OCI-LY7 (cell line): Measurements from ENCODE around the gene ABCC8. TPM values are rescaled to one million over a fixed set of nuclear protein-coding genes. Genes with fewer than 3 reads are reported as not detected.

ENCODE experiments used
- BruUV-seq: library from RNA; stranded (reverse); fragments of 400-500 nt; replicated peaks from 2 replicates; lab custom pipeline; 2021; lab: Mats Ljungman, UMichigan
- CTCF ChIA-PET: fragments of 300-600 bp; sonication (Branson Sonifier 250); formaldehyde crosslinking; loops from one replicate; lab custom pipeline; 2022; ENCODE audit warnings: antibody characterized with exemption; ENCODE audit not compliant: unreplicated experiment; lab: Charles Lee
- POLR2A ChIA-PET: fragments of 300-600 bp; sonication (Branson Sonifier 250); formaldehyde crosslinking; loops from one replicate; lab custom pipeline; 2022; ENCODE audit warnings: antibody characterized with exemption; lab: Charles Lee
- DNase-seq: peaks from one replicate; pipeline ENCODE4 v3.0.0-alpha.2; 2015; ENCODE audit warnings: low spot score
- H2AFZ ChIP-seq: fragments of 200-600 bp; sonication (generic), shearing (Covaris generic); 2 replicates; pipeline ENCODE4 v1.6.1; 2014; ENCODE audit warnings: mild to moderate bottlenecking, antibody characterized with exemption, low read length, moderate library complexity
- H3K27ac ChIP-seq: fragments of 200-600 bp; sonication (generic); 2 replicates; pipeline ENCODE4 v1.5.1; 2014; ENCODE audit warnings: mixed run types, low read depth, mild to moderate bottlenecking, moderate library complexity, low read length, inconsistent platforms; ENCODE audit not compliant: poor library complexity, severe bottlenecking
- H3K36me3 ChIP-seq: fragments of 200-600 bp; sonication (generic); 2 replicates; pipeline ENCODE4 v1.6.1; 2014; ENCODE audit warnings: mild to moderate bottlenecking, antibody characterized with exemption, low read length, moderate library complexity, mixed read lengths; ENCODE audit not compliant: insufficient read depth
- H3K4me1 ChIP-seq: fragments of 200-600 bp; sonication (generic); 2 replicates; pipeline ENCODE4 v1.5.1; 2014; ENCODE audit warnings: mild to moderate bottlenecking, low read length; ENCODE audit not compliant: insufficient read depth, poor library complexity, severe bottlenecking
- H3K4me2 ChIP-seq: fragments of 200-600 bp; sonication (generic); 2 replicates; pipeline ENCODE4 v1.6.1; 2014; ENCODE audit warnings: mild to moderate bottlenecking, low read length
- H3K4me3 ChIP-seq: fragments of 200-600 bp; sonication (generic); 2 replicates; pipeline ENCODE4 v1.5.1; 2014; ENCODE audit warnings: mild to moderate bottlenecking, low read depth, low read length; ENCODE audit not compliant: poor library complexity, severe bottlenecking
- H3K79me2 ChIP-seq: fragments of 200-600 bp; sonication (generic); 2 replicates; pipeline ENCODE4 v1.6.1; 2016; ENCODE audit warnings: low read depth, mild to moderate bottlenecking, low read length, moderate library complexity, mixed read lengths; ENCODE audit not compliant: insufficient read depth
- H3K9me2 ChIP-seq: fragments of 200-600 bp; sonication (generic); 2 replicates; pipeline ENCODE4 v1.6.1; 2016; ENCODE audit warnings: mild to moderate bottlenecking, low read length, mixed read lengths; ENCODE audit not compliant: insufficient read depth
- H3K9me3 ChIP-seq: fragments of 200-600 bp; sonication (generic); 2 replicates; pipeline ENCODE4 v1.6.1; 2014; ENCODE audit warnings: mild to moderate bottlenecking, mixed run types, low read length, mixed read lengths
- H4K20me1 ChIP-seq: fragments of 200-600 bp; sonication (generic); 2 replicates; pipeline ENCODE4 v1.6.1; 2014; ENCODE audit warnings: mild to moderate bottlenecking, antibody characterized with exemption, low read length, moderate library complexity, mixed read lengths; ENCODE audit not compliant: insufficient read depth
- EZH2phosphoT487 ChIP-seq: fragments of 200-600 bp; sonication (generic); IDR thresholded peaks from 2 replicates; pipeline ENCODE4 v1.6.1; 2018; ENCODE audit warnings: low read depth, borderline replicate concordance, mild to moderate bottlenecking, mixed run types, antibody characterized with exemption, low read length, moderate library complexity, mixed read lengths
- intact Hi-C: fragments of 100-400 bp; cut with micrococcal nuclease; formaldehyde crosslinking; loops from one replicate; pipeline ENCODE4 v1.10.0; 2022; ENCODE audit not compliant: unreplicated experiment
- total RNA-seq, 2 experiments: library from RNA; depleted of rRNA in 1 of 2; stranded (reverse); fragments of >200 nt in 1 of 2; shearing (Covaris generic) in 1 of 2; gene quantifications; 2 replicates each; pipeline ENCODE4 v1.2.3, GENCODE V29; 2014 to 2022
- TF ChIP-seq, protein P1 (sequence below): fragments of 200-600 bp; sonication (generic); conservative IDR thresholded peaks from 2 replicates; pipeline ENCODE4 v1.5.1; 2014; ENCODE audit warnings: mild to moderate bottlenecking, antibody characterized with exemption, low read length, moderate library complexity, mixed read lengths

Gene ABCC8
- total RNA-seq, 2 experiments from 2014 or later, result not detected

DNA sequence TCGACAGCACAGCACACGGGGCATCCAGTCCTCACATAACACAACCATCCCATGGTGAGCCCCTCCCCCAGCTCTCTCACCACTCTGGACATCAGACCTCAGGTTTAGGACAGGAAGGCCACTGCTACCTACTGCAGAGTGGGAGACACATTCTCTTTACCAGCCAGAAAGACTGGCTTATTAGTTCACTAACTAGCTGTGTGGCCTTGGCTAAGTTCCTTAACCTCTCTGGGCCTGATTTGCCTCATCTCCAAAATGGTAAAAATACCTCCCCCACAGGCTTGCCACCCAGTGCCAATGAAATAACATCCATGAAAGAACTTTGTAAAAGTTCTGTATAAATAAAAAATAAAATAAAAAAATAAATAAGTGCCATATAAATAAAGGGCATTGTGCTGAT lies 35.5 kb upstream of the ABCC8 start:
- Histone ChIP-seq H3K36me3 (no peaks in the 10 kb centered on the region), H3K27ac (no peak overlapping the region), H3K9me2 (no peaks in the 10 kb centered on the region), H3K4me3 (no peak overlapping the region), H3K4me1 (no peaks in the 10 kb centered on the region), H4K20me1 (no peaks in the 10 kb centered on the region), H3K9me3 (no peaks in the 10 kb centered on the region), H3K4me2 (no peak overlapping the region), H2AFZ (no peak overlapping the region), H3K79me2 (no peaks in the 10 kb centered on the region)
- no TSS peak for BruUV-seq
- TF ChIP-seq, protein P1, sequence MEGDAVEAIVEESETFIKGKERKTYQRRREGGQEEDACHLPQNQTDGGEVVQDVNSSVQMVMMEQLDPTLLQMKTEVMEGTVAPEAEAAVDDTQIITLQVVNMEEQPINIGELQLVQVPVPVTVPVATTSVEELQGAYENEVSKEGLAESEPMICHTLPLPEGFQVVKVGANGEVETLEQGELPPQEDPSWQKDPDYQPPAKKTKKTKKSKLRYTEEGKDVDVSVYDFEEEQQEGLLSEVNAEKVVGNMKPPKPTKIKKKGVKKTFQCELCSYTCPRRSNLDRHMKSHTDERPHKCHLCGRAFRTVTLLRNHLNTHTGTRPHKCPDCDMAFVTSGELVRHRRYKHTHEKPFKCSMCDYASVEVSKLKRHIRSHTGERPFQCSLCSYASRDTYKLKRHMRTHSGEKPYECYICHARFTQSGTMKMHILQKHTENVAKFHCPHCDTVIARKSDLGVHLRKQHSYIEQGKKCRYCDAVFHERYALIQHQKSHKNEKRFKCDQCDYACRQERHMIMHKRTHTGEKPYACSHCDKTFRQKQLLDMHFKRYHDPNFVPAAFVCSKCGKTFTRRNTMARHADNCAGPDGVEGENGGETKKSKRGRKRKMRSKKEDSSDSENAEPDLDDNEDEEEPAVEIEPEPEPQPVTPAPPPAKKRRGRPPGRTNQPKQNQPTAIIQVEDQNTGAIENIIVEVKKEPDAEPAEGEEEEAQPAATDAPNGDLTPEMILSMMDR, result no peak
- no peak for TF ChIP-seq EZH2phosphoT487
- CTCF ChIA-PET, result interaction anchor here (1.8 kb wide), 1 partner anchor 16 kb away, joined by 7 read pairs; no protein-coding TSS in a partner anchor
- POLR2A ChIA-PET, result no interaction called here
- intact Hi-C loops, result no loop called here
- DNase-seq, result no peak

DNA sequence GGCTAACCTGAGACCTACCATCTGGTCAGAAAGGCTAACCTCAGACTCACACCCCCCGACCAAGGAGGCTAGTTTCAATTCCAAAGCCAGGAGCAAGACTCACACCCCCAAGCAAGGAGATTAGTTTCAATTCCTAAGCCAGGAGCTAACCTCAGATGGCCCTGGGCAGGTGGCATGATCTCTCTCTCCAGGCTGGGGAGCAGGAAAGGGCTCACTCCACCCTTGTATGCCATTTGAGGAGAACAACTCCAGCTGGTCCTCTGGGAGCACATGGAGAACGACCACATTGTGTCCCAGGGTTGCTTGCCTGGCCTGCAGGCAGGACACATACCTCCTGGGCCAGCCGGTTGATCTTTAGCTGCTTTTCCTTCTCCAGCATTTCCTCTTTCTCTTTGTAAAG lies 34.9 kb upstream of the ABCC8 start:
- Histone ChIP-seq H4K20me1 (no peaks in the 10 kb centered on the region), H3K4me3 (no peak overlapping the region), H3K36me3 (no peaks in the 10 kb centered on the region), H3K4me2 (no peak overlapping the region), H3K9me2 (no peaks in the 10 kb centered on the region), H3K4me1 (no peaks in the 10 kb centered on the region), H3K9me3 (no peaks in the 10 kb centered on the region), H3K27ac (no peak overlapping the region), H2AFZ (no peak overlapping the region), H3K79me2 (no peaks in the 10 kb centered on the region)
- ChIA-PET POLR2A (no interaction called here), CTCF (no interaction called here)
- intact Hi-C loops, result no loop called here
- no TSS peak for BruUV-seq
- no peak for TF ChIP-seq EZH2phosphoT487
- TF ChIP-seq, protein P1, result no peak
- no peak for DNase-seq

DNA sequence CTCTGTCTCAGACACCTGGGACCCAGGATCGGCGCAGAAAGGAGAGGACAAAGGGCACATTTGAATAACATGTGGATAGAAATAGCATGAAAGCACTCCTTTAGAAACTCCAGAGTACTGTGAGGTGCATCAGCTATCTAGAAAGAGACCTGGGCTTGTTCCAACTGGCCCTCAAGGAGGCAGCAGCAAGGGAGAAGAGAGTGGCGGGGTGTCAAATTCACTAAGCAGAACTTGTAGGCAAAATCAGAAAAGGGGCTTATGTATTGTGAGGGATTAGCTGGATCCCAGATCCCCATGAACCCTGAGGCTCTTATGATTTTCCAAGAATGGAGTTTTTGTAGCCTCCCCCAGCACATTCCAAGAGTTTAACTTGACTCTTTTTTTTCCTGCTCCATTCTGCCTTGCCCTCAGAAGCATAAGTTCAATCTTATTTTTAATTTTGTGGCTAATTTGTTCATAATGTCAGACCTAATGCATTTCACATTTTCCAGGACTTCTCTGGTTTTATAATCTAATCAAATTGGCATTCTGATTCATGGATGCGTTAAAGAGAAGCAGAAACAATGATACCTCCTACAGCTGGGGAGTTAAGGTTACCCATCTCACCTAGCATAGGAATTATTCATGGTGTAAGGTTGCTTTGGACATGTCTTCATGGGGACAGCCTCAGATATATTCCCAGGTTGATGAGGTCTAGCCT lies 34.0 kb upstream of the ABCC8 start:
- intact Hi-C loops, result no loop called here
- no peak overlapping the region for H3K4me2 ChIP-seq
- H3K27ac ChIP-seq, result no peak overlapping the region
- ChIA-PET CTCF (no interaction called here), POLR2A (no interaction called here)
- BruUV-seq, result no TSS peak
- no peaks in the 10 kb centered on the region for H3K79me2 ChIP-seq
- H3K36me3 ChIP-seq, result no peaks in the 10 kb centered on the region
- H3K4me1 ChIP-seq, result no peaks in the 10 kb centered on the region
- TF ChIP-seq EZH2phosphoT487, result no peak
- TF ChIP-seq, protein P1, result no peak
- no peak for DNase-seq
- no peak overlapping the region for H2AFZ ChIP-seq
- H3K9me2 ChIP-seq, result no peaks in the 10 kb centered on the region
- H4K20me1 ChIP-seq, result no peaks in the 10 kb centered on the region
- no peaks in the 10 kb centered on the region for H3K9me3 ChIP-seq
- no peak overlapping the region for H3K4me3 ChIP-seq
